HG03558 (cell line): ENCODE data around the gene GAGE10.
"Not testable (repeated sequence)": the region's sequence is repeated elsewhere in the genome, so short reads cannot be mapped to it uniquely, and the experiment has no call there.

ENCODE experiments used
- ATAC-seq: cut with Tn5 transposase; IDR thresholded peaks from one replicate; pipeline ENCODE4 v1.9.1; 2021; ENCODE audit warnings: moderate number of reproducible peaks; ENCODE audit not compliant: unreplicated experiment; ENCODE audit errors: extremely low read depth

The GAGE10 gene

DNA sequence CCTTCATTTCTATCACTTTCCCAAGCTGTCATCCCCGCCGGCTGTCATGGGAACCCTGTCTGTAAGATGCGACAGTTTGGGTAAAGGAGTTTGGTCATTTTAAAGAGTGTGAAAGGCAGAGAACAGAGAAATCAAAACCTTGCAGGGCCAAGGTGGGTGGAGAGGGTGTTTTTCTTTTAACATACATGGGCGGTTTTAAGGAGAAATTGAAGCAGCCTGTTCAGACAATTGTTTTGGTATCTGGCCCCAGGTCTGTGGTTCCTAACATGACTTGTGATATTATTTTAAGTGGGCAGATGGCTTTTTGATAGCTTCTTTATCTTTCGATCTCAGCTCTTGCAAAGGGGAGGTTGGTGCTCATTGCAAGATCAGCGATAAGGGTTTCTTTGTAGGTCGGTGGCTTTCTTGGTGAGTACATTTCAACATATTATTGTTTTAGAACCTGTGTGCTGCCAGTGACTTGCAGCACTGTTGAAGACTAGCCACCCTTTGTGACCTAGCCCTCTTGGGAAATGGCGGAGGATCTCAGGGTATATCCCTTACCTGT lies 30.2 kb upstream of the GAGE10 start:
- ATAC-seq: no peak

DNA sequence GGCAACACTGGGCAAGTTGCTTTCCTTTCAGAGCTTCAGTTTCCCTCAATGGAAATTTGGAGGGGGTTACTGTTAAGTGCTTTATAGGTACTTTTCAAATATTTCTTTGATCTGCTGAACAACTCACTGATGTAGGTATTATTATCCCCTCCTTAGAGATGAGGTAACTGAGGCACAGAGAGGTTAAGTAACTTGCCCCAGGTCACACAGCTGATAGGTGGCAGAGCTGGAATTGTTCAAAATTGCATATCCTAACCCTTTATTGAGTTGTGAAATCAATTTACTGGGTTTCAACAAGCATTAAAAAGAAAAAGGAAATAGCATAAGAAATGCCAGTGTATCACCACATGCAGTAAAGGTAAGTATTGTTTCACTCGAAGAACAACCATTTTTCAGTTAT lies 27.2 kb upstream of the GAGE10 start:
- no peak for ATAC-seq

DNA sequence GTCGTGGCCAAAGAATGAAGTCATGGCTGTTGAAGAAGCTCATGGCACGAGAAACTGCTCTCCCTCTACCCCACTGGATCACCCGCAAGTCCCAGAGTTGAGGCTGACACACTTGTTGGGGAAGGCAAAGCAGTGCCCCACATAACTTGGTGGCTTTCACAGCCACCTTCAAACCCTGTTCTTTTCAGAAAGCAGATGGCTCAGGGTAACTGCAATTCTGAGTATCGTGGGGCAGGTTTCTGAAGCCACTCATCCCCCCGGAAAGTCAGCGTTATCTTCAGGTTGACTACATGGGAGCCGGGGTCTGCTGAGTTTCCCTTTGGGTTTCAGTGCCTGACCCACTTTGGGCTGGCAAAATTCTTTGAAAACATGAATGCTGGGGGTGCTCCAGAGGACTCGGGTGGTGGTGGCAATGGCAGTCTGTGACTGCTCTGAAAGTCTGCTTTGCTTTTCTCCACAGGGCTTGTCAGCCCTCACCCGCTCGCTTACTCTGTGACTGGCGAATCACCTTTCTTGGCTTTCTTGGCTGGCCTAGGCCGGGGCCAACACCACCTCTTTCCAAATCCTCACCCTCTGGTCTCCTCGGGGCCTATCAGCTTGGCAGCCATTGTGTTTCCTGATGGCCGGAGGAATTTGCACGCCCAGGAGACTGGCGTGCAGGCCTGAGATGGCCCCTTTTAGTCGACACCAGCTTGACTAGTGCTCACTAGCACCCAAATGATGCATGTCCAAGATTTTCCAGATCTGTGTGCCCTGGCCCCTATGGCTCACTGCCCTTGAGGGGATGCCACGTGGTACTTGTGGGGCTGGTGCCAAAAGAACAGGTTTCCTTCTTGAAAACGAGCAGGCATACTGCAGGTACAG lies 26.5 kb upstream of the GAGE10 start:
- ATAC-seq: no peak

DNA sequence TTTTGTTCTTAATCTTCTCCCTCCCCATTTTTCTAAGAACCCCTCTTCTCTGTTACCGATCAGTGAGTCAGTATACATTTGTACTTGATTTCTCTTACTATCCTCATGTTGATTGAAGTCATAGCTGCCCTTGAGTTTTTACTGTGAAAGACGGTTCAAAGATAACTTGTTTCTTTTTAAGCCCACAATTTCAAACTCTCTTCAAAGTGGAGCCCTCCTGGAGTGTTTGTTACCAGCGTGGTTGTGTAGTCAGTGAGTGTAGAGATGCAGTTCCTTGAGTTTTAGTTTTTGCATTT lies 26.0 kb upstream of the GAGE10 start:
- ATAC-seq: no peak

DNA sequence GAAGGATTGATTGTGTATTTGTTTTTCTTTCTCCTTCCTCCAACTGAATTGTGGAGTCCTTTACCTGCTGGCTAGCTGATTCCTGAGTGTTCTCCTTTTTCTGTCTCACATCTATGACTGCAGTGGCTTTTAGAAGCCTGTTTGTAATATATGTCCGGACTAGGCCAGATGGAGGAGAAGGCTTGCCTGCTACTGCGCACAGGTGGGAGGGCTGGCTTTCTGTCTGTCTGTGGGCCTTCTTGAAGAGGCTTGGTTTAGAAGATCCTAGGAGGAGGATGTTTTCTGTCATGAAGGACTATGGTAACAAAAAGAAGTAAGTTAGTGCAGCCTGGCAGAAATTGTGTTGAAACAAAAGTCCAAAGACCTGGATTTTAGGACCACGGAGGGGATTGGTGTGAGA lies 25.4 kb upstream of the GAGE10 start:
- ATAC-seq: no peak

DNA sequence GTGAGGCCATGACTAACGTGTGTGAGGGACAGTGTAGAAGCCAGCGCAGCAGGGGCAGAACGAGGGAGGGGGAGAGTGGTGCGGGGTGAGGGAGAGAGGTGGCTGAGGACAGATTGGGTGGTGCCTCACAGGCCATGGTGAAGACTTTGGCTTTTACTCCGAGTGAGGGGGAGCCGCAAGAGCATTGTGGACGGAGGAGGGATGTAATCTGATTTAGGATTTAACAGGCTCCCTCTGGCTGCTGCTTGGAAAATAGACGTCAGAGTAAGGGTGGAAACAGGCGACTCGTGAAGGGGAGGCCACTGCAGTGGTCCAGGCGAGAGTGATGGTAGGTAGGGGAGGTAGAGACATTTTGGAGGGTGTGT lies 20.8 kb upstream of the GAGE10 start:
- no peak for ATAC-seq

DNA sequence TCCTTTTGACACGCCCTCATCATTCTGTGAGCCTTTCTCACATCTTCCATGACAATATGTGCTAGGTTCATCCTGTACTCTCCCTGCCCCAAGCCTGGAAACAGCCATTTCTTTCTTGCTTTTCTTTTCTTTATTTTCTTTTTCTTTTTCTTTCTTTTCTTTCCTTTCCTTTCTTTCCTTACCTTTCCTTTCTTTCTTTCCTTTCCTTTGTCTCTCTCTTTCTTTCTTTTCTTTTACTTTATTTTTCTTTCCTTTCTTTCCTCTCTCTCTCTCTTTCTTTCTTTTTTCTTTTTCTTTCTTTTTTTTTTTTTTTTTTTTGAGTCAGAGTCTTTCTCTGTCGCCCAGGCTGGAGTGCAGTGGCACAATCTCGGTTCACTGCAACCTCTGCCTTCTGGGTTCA lies 19.2 kb upstream of the GAGE10 start:
- no peak for ATAC-seq

DNA sequence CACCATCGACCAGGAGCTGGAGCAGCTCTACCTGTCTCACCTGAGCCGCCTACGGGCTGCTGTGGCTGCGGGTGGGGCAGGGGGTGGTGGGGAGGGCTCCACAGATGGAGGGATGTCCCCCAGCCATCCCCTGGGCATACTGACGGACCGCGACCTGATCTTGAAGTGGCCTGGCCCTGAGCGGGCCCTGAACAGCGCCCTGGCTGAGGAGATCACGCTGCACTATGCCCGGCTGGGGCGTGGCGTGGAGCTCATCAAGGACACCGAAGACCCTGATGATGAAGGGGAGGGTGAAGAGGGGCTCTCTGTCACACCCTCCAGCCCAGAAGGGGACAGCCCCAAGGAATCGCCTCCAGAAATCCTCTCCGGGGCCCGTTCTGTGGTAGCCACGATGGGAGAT lies 17.3 kb upstream of the GAGE10 start:
- no peak for ATAC-seq

DNA sequence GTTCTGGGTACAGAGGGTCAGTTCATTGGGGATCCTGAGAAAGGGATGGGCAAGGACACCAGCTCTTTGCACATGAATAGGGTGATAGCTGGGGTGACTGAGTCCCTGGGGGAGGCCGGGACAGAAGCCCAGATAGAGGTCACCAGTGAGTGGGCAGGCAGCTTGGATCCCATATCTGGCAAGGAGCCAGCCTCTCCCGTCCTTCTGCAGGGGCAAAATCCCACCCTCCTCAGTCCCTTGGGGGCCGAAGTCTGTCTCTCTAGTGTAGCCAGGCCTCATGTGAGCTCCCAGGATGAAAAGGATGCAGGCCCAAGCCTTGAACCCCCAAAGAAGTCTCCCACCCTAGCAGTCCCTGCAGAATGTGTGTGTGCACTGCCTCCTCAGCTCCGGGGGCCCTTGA lies 16.9 kb upstream of the GAGE10 start:
- no peak for ATAC-seq

DNA sequence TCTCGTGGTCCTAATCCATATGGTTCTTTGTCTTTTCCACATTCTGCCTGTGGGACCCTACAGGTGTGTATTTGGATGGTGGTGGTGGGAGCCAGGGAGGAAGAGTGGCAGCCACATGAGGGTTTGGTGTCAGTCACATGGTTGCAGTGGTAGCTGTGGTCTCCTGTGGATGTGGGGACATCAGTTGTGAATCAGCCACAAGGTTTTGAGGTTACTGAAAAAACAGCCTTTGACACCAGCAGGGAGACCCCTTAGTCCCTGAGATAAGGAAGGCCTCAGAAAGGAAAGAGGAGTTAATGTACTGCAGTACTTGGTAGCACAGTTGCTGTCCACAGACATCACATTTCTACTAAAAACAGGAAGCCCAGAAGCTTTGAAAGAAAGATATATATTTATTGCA lies 15.8 kb upstream of the GAGE10 start:
- ATAC-seq: no peak

DNA sequence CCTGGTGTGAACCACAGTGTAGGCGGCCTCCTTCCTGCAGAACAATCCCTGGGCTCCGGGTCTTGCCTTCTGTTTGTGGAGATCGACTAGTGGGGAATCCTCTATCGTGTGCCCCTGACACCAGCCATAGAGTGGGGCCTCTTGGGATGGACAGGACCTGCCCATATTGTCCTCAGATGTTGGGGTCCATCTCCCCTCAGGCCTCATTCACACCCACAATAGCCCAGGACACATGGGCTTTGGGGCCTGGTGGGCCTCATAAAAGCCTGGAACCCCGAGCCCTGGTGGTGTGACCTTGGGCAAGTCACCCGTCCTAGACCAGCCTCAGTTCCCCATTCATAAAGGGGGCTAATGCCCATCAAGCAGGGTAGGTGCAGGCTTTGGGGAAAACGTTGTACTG lies 13.2 kb upstream of the GAGE10 start:
- ATAC-seq: no peak

DNA sequence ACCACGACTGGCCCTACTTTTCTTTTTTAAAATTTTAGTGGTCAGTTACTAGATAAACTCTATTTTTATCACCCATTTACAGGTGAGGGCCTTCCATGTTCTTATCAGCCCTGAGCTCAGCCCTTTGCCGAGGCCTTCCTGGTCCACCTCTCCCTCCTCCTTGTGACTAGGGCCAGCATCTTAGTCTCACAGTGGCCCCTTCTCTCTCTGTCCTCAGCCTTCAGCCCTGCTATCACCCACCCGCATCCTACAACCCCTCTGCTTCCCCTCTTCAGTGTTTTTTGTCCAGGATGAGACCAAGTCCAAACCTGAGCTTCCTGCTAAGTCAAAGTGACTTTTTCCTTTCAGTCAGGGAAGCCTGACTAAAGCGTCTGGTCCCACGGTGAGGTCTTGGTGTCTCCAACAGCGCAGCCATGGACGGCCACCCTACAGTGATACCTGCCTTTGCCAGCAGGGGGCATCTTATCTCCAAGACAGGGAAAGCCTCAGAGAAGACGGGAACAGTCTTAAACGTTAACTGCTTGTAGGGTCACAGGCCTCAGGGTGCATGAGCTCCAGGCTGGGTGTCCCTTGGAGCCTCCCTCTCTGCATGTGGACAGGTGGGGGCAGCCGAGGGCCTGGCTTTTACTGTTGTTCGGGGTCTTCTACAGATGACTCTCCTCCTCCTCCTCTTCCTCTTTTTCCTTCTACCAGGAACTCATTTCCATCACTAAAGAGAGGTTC lies 11.7 kb upstream of the GAGE10 start:
- ATAC-seq: no peak

DNA sequence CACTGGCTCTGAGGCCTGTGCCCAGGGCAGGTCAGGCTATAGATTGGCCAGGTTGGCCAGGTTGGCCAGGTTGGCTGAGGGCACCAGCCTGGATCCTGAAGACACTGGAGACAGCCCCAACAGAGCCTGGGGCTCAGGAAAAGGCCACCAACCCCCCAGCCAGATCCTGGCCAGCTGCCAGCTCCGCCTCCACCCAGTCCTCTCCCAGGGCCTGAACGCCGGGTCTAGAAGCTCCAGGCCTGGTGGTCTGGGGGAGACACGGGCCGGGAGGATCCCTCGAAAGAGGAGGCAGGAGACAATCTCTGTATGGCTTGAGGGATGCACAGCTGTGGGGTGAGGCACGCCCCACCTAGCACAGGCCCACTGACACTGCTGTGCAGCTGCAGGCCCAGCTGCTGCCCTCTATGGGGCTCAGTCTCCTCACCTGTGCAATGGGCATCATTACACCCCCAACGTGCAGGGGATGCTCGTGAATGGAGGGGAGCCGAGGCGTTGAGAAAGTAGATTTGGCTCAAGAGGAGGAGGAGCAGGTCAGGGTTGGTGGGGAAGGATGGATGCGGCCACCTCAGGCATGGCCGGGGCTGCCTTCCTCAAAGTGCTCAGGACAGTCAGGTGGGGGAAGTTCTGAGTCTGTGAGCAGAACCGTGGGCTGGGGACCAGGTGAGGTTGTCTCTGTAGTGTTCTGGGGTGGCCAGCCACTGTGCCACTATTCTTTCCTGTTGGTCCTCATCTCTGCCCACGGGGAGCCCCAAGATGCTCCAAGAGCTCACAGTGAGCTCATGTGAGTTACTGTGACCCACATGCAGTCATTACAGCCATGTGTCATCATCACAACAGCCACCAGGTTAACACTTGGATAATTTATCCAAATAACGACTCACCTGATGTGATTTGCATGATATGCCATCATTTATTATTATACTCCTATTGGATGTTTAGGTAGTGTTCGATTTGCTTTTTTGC lies 10.8 kb upstream of the GAGE10 start:
- no peak for ATAC-seq

DNA sequence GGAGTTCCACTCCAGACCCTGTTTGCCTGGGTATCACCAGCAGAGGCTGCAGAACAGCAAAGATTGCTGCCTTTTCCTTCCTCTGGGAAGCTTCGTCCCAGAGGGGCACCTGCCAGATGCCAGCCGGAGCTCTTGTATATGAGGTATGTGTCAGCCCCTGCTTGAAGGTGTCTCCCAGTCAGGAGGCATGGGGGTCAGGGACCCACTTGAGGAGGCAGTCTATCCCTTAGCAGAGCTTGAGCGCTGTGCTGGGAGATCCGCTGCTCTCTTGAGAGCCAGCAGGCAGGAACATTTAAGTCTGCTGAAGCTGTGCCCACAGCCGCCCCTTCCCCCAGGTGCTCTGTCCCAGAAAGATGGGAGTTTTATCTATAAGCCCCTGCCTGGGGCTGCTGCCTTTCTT lies 4.2 kb upstream of the GAGE10 start:
- not testable (repeated sequence) for ATAC-seq

DNA sequence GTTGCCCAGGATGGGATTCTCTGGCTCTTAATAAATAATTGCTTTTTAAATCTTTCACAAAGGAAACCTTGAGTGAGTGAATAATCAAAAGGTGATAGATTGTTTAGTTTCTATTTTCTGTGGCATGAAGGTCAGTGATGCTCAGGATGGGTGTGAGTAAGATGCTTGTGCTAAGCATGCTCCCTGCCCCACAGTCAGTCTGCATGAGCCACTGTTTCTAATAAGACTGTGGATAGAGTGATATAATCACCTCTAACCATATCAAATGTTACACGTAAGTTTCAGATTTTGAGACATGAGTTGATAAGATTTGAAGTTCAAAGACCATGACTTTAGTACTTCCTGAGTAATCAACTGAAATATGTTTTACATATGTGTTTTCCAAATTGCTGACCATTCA lies 2.7 kb upstream of the GAGE10 start:
- ATAC-seq: no peak

DNA sequence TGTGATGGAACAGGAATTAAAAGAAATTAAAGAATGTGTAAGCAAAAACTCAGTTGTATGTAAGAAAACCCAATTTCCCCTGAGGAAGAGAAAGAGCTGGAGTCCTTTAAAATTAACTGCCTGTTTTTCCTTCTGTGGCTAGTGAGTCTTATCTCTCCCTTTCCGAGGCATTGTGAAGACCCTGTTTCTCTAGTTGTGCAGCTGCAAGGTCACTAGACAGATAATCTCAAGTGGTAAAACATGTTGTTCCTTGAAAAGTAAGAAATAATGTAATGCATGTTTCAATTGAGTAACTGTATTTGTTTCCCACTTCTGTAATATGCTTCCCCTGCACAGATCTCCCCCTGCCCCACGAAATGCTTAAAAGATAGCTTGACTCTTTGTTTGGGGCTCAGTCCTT lies 4.3 kb downstream of the GAGE10 start:
- not testable (repeated sequence) for ATAC-seq

DNA sequence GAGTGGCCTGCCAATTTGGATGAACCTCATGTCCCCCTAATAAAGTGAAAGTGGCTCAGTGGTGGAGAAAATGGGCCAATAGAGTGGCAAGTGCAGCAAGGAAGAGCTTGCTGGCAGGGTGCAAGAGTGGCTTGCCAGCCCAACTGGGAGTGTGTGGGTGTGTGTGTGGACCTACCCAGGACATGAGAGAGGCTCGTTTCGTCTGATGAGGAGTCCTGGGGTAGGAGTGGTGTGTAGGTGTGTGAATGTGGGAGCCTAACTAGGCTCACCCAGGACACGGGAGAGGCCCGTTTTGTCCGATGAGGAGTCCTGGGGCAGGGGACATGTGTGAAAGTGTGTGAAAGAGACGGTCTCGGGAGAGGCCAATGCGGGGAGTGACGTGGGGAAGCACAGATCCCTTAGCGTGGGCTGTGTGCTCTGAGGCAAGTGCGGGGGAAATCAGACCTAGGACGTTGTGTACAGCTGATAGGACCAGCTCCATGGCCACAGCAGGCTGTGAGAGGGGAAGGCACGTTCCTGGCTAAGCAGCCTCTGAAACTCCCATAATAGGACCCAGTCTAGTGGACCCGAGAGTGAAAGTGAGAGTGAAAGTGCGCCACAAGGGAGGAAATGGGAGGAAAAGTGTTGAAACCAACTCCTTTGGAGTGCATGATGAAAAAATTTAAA lies 5.3 kb downstream of the GAGE10 start:
- ATAC-seq: no peak

DNA sequence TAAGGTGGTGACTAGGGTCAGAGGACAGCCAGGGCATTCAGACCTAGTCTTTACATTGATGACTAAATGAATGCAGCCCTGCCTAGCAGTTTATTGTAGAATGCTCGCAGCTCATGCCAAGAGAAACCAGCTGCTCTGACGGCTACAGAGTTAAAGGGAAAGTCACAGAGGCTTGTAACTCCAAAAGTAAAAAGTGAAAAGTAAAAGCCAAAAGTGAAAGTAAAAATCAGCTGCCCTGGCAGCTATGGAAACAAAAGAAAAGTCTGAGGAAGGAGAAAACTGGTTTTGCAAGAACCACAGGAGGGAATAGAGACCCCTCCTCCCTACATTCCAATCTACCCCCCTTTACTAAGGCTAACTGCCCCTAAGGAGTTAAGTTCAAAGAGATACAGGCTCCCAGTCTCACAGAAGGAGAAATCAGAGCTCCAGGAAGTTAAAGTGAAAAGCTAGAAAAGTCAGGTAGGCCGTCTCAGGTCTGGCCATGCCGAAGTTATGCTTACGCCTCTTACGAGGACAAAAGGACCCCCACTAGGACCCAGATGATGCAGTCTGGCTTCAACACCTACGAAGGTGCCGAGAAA lies 6.0 kb downstream of the GAGE10 start:
- ATAC-seq: no peak

DNA sequence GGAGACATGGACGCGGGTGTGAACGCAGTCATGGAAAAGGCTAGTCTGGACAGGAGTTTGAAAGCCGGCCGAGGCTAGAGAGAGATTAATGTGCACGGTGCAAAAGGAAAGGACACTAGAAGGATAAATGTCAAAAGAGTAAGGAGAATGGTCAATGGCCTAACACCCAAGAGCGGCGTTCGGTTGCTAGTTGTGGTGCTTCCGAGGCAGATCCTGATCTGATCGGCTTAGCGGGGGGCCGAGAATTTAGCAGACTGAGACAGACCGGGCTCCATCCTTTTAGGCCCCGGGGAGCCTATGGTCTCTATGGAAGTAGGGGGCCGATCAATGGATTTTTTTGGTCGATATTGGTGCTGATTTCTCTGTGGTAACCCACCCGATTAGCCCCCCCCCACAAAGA lies 6.9 kb downstream of the GAGE10 start:
- no peak for ATAC-seq

DNA sequence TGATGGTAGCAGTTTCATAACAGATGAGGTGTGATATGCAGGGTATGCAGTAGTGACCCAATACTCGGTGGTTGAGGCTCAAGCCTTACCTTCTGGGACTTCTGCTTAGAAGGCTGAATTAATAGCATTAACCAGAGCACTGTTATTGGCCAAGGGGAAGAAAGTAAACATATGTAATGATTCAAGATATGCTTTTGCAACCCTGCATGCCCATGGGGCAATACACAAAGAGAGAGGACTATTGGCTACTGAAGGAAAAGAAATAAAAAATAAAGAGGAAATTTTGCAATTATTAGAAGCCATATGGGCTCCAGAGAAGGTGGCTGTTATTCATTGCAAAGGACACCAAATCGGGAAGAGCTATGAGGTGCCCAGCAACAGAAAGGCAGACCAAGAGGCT lies 8.7 kb downstream of the GAGE10 start:
- no peak for ATAC-seq
